CD4-positive, CD25-positive, alpha-beta regulatory T cell (primary cell): ENCODE data around the gene PLA2G5. TPM values are rescaled to one million over a fixed set of nuclear protein-coding genes. Genes with fewer than 3 reads are reported as not detected.

Experiments
- ATAC-seq, 2 donors: fragments of 150-1000 bp; cut with Tn5 transposase; one replicate each; pipeline ENCODE4 v1.10.0; 2021; ENCODE audit warnings: low read depth in 2 of 2, moderate number of reproducible peaks in 2 of 2, moderate library complexity in 1 of 2
- DNase-seq, 3 donors: peaks; one replicate each; pipeline versions ENCODE4 v3.0.0 to v3.0.0-alpha.2; 2012 to 2022; ENCODE audit warnings: mixed read lengths in 1 of 3
- H3K27ac ChIP-seq: one replicate; pipeline ENCODE4 v1.7.0; 2013; ENCODE audit warnings: mild to moderate bottlenecking, low read length; ENCODE audit not compliant: insufficient read depth, poor library complexity, severe bottlenecking
- H3K27me3 ChIP-seq: one replicate; pipeline ENCODE4 v1.7.0; 2013; ENCODE audit warnings: low read length; ENCODE audit not compliant: control insufficient read depth, insufficient read depth
- H3K36me3 ChIP-seq: one replicate; pipeline ENCODE4 v1.7.0; 2013; ENCODE audit warnings: mild to moderate bottlenecking, low read length, moderate library complexity; ENCODE audit not compliant: control insufficient read depth, insufficient read depth
- H3K4me1 ChIP-seq: 2 replicates; pipeline ENCODE4 v1.7.0; 2013; ENCODE audit warnings: mild to moderate bottlenecking, low read length; ENCODE audit not compliant: insufficient read depth, control insufficient read depth, poor library complexity, severe bottlenecking
- H3K4me3 ChIP-seq: one replicate; pipeline ENCODE4 v1.7.0; 2013; ENCODE audit warnings: low read depth, mild to moderate bottlenecking, low read length, moderate library complexity
- H3K9me3 ChIP-seq, 2 experiments: 1 replicate in 1 of 2; 2 replicates in 1 of 2; pipeline ENCODE4 v1.7.0; 2013; ENCODE audit warnings: low read length in 2 of 2, mild to moderate bottlenecking in 1 of 2, moderate library complexity in 1 of 2; ENCODE audit not compliant: control insufficient read depth in 2 of 2
- H3K27ac Mint-ChIP-seq, 3 donors: one replicate each; pipeline ENCODE4 v1.8.0; 2020 to 2022; ENCODE audit warnings: mild to moderate bottlenecking in 3 of 3, mixed read lengths in 3 of 3, moderate library complexity in 2 of 3
- H3K27me3 Mint-ChIP-seq: one replicate; pipeline ENCODE4 v1.8.0; 2022; ENCODE audit warnings: mild to moderate bottlenecking, mixed read lengths
- H3K36me3 Mint-ChIP-seq: one replicate; pipeline ENCODE4 v1.8.0; 2020; ENCODE audit warnings: mixed read lengths
- H3K4me1 Mint-ChIP-seq, 4 donors: one replicate each; pipeline ENCODE4 v1.8.0; 2020 to 2022; ENCODE audit warnings: mixed read lengths in 4 of 4, mild to moderate bottlenecking in 1 of 4
- H3K4me3 Mint-ChIP-seq, 4 donors: one replicate each; pipeline ENCODE4 v1.8.0; 2020 to 2022; ENCODE audit warnings: mild to moderate bottlenecking in 4 of 4, mixed read lengths in 4 of 4, moderate library complexity in 3 of 4
- H3K9me3 Mint-ChIP-seq, 7 donors: one replicate each; pipeline ENCODE4 v1.8.0; 2020 to 2022; ENCODE audit warnings: mixed read lengths in 7 of 7, mild to moderate bottlenecking in 3 of 7, moderate library complexity in 2 of 7
- polyA plus RNA-seq, 4 donors: library from polyadenylated mRNA; unstranded; fragments of 300-500 nt; fragmentation: Illumina TruSeq; gene quantifications; one replicate each; pipeline ENCODE4 v1.2.3, GENCODE V29; 2021
- total RNA-seq: library from RNA; stranded (reverse); gene quantifications from one replicate; pipeline ENCODE4 v1.2.3, GENCODE V29; 2022

PLA2G5 gene
- total and polyA plus RNA-seq, 5 donors from 2014 or later = not detected

- Mint-ChIP-seq H3K9me3 (peaks cover 0 to 2% (median 0%) of the 10 kb centered on the region in 7 donors), H3K27ac (no peak overlapping the region), H3K27me3 (no peaks in the 10 kb centered on the region), H3K4me3 (no peak overlapping the region), H3K4me1 (no peaks in the 10 kb centered on the region), H3K36me3 (no peaks in the 10 kb centered on the region)
- Histone ChIP-seq H3K4me3 (no peak overlapping the region), H3K4me1 (no peaks in the 10 kb centered on the region), H3K9me3 (no peaks in the 10 kb centered on the region), H3K27me3 (peaks cover 2% of the 10 kb centered on the region), H3K27ac (no peak overlapping the region), H3K36me3 (no peaks in the 10 kb centered on the region)
- DNase-seq (no peak), ATAC-seq (no peak)
Observed at GRCh38 chr1:20068722-20069121, 1.3 kb upstream of the PLA2G5 start.

DNA sequence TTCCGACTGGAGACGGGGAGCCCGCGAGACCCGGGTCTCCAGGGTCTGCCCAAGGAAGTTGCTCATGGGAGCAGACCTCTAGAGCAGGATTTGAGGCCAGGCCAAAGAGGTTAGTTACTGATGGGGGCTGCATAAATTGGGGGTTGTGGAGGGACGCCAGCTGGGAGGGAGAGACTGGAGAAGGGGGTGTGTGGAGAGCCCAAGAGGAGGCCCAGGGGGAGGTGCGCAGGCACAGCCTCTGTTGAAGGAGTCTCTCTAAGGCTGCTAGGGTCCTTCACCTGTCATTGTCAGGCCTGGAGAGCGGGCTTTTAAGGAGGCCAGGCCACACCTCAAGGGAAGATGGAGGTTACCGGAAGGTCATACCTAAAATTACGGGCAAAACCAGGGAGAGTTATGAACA is 363 bp downstream of the PLA2G5 start:
- H3K4me1 ChIP-seq = no peaks in the 10 kb centered on the region
- H3K27me3 ChIP-seq = peaks cover 2% of the 10 kb centered on the region
- H3K4me3 ChIP-seq = no peak overlapping the region
- Mint-ChIP-seq H3K4me3 (no peak overlapping the region), H3K27me3 (no peaks in the 10 kb centered on the region), H3K27ac (peak overlapping the region in 1 of 3 donors; percentile 43), H3K4me1 (no peaks in the 10 kb centered on the region), H3K36me3 (no peaks in the 10 kb centered on the region), H3K9me3 (no peaks in the 10 kb centered on the region)
- no peak for ATAC-seq
- no peak overlapping the region for H3K27ac ChIP-seq
- DNase-seq = no peak
- H3K36me3 ChIP-seq = no peaks in the 10 kb centered on the region
- no peaks in the 10 kb centered on the region for H3K9me3 ChIP-seq

- Histone ChIP-seq H3K4me3 (no peak overlapping the region), H3K9me3 (no peaks in the 10 kb centered on the region), H3K27me3 (no peaks in the 10 kb centered on the region), H3K27ac (no peak overlapping the region), H3K36me3 (no peaks in the 10 kb centered on the region), H3K4me1 (no peaks in the 10 kb centered on the region)
- ATAC-seq (no peak), DNase-seq (no peak)
- no peak overlapping the region for H3K4me3 Mint-ChIP-seq
- no peaks in the 10 kb centered on the region for H3K27me3 Mint-ChIP-seq
- H3K36me3 Mint-ChIP-seq = no peaks in the 10 kb centered on the region
- H3K4me1 Mint-ChIP-seq = no peaks in the 10 kb centered on the region
- H3K9me3 Mint-ChIP-seq = no peaks in the 10 kb centered on the region
- H3K27ac Mint-ChIP-seq = no peak overlapping the region
Observed at GRCh38 chr1:20071416-20071815, 1.4 kb downstream of the PLA2G5 start.

DNA sequence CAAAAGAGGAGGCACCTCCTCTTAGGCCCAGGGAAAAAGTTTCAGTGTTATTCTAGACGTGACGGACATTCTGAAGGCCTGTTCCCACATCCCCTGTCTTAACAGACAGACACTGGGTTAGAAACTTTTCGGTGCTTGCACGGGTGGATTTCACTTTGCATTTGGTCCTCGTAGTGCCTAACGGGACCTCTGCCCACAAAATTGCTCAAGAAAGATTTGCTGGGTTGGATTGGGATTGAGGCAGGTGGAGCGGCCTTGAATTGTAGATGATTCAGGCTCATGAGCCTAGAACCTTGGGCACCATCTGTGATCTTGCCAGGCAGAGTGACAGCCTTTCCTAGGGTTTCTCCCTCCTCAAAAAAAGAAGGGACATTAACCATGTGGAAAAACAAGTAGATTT is 2.8 kb downstream of the PLA2G5 start:
- no peaks in the 10 kb centered on the region for H3K36me3 Mint-ChIP-seq
- Histone ChIP-seq H3K27ac (no peak overlapping the region), H3K27me3 (peaks cover 5% of the 10 kb centered on the region), H3K4me1 (no peaks in the 10 kb centered on the region), H3K9me3 (no peaks in the 10 kb centered on the region), H3K4me3 (no peak overlapping the region), H3K36me3 (no peaks in the 10 kb centered on the region)
- H3K27me3 Mint-ChIP-seq = peaks cover 2% of the 10 kb centered on the region
- no peak for ATAC-seq
- no peaks in the 10 kb centered on the region for H3K9me3 Mint-ChIP-seq
- DNase-seq = no peak
- H3K4me3 Mint-ChIP-seq = no peak overlapping the region
- peak overlapping the region in 1 of 3 donors; percentile 0 for H3K27ac Mint-ChIP-seq
- no peaks in the 10 kb centered on the region for H3K4me1 Mint-ChIP-seq

DNA sequence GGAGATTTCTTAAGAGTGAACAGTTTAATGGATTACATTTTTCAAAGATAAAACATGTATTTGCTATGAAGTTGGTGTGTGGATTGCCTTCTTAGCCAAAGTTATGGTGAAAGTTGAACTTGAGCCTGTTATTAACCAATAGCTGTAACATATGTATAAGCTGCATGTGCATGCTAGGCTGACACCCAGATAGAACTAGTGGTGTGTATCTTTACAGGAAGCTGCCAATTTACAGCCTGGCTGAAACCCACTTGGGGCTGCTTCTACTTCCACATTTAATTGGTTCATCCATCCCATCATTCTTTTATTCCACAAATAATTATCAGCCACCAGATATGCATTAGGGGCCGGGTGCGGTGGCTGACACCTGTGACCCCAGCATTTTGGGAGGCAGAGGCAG is 3.3 kb downstream of the PLA2G5 start:
- DNase-seq = no peak
- H3K4me1 Mint-ChIP-seq = no peaks in the 10 kb centered on the region
- Histone ChIP-seq H3K9me3 (no peaks in the 10 kb centered on the region), H3K27me3 (peaks cover 5% of the 10 kb centered on the region), H3K4me1 (no peaks in the 10 kb centered on the region), H3K4me3 (no peak overlapping the region), H3K36me3 (no peaks in the 10 kb centered on the region), H3K27ac (no peak overlapping the region)
- no peak for ATAC-seq
- no peaks in the 10 kb centered on the region for H3K36me3 Mint-ChIP-seq
- no peak overlapping the region for H3K27ac Mint-ChIP-seq
- no peaks in the 10 kb centered on the region for H3K9me3 Mint-ChIP-seq
- peaks cover 7% of the 10 kb centered on the region for H3K27me3 Mint-ChIP-seq
- no peak overlapping the region for H3K4me3 Mint-ChIP-seq

- H3K9me3 Mint-ChIP-seq = no peaks in the 10 kb centered on the region
- H3K4me3 Mint-ChIP-seq = no peak overlapping the region
- H3K9me3 ChIP-seq = no peaks in the 10 kb centered on the region
- H3K4me3 ChIP-seq = no peak overlapping the region
- H3K36me3 ChIP-seq = no peaks in the 10 kb centered on the region
- DNase-seq (no peak), ATAC-seq (no peak)
- peaks cover 0 to 2% (median 0%) of the 10 kb centered on the region in 4 donors for H3K4me1 Mint-ChIP-seq
- H3K27ac ChIP-seq = no peak overlapping the region
- H3K27me3 Mint-ChIP-seq = peaks cover 16% of the 10 kb centered on the region
- no peaks in the 10 kb centered on the region for H3K36me3 Mint-ChIP-seq
- peaks cover 5% of the 10 kb centered on the region for H3K27me3 ChIP-seq
- H3K27ac Mint-ChIP-seq = no peak overlapping the region
- H3K4me1 ChIP-seq = no peaks in the 10 kb centered on the region
Observed at GRCh38 chr1:20074055-20074724, 4.2 kb downstream of the PLA2G5 start.

GRCh38 chr1:20074725-20075171 is 4.8 kb downstream of the PLA2G5 start:
- H3K36me3 Mint-ChIP-seq = no peaks in the 10 kb centered on the region
- no peak overlapping the region for H3K27ac Mint-ChIP-seq
- peaks cover 22% of the 10 kb centered on the region for H3K27me3 Mint-ChIP-seq
- H3K9me3 Mint-ChIP-seq = no peaks in the 10 kb centered on the region
- DNase-seq (no peak), ATAC-seq (no peak)
- H3K4me3 Mint-ChIP-seq = no peak overlapping the region
- peaks cover 0 to 2% (median 0%) of the 10 kb centered on the region in 4 donors for H3K4me1 Mint-ChIP-seq
- peaks cover 5% of the 10 kb centered on the region for H3K27me3 ChIP-seq
- H3K4me3 ChIP-seq = no peak overlapping the region
- no peaks in the 10 kb centered on the region for H3K36me3 ChIP-seq
- no peak overlapping the region for H3K27ac ChIP-seq
- H3K9me3 ChIP-seq = no peaks in the 10 kb centered on the region
- no peaks in the 10 kb centered on the region for H3K4me1 ChIP-seq

GRCh38 chr1:20075345-20075744 is 5.4 kb downstream of the PLA2G5 start:
- Histone ChIP-seq H3K36me3 (no peaks in the 10 kb centered on the region), H3K27me3 (peaks cover 5% of the 10 kb centered on the region), H3K4me3 (no peak overlapping the region), H3K4me1 (no peaks in the 10 kb centered on the region), H3K27ac (no peak overlapping the region), H3K9me3 (no peaks in the 10 kb centered on the region)
- Mint-ChIP-seq H3K4me3 (no peak overlapping the region), H3K36me3 (no peaks in the 10 kb centered on the region), H3K9me3 (no peaks in the 10 kb centered on the region), H3K4me1 (peaks cover 0 to 2% (median 0%) of the 10 kb centered on the region in 4 donors), H3K27ac (no peak overlapping the region), H3K27me3 (peaks cover 23% of the 10 kb centered on the region)
- DNase-seq (no peak), ATAC-seq (no peak)
